Measurements from ENCODE around the gene PSMA7. TPM values are rescaled to one million over a fixed set of nuclear protein-coding genes. Genes with fewer than 3 reads are reported as not detected.

Gene PSMA7
- total RNA-seq, 1 experiment from 2014 or later: 362 TPM

GRCh38 chr20:62134735-62135231 is 8.4 kb downstream of the PSMA7 start:
- no peak for TF ChIP-seq CTCF (IDR thresholded peaks at IDR 0.05; ENCODE audit: unreplicated experiment)
- Mint-ChIP-seq H3K27ac (ENCODE audit: low read depth, unreplicated experiment) (no peak overlapping the region), H3K36me3 (ENCODE audit: insufficient read depth, unreplicated experiment) (peaks cover 96% of the 10 kb centered on the region), H3K9me3 (ENCODE audit: unreplicated experiment) (no peaks in the 10 kb centered on the region), H3K4me1 (ENCODE audit: insufficient read depth, unreplicated experiment) (peaks cover 9% of the 10 kb centered on the region), H3K27me3 (ENCODE audit: insufficient read depth, unreplicated experiment) (no peaks in the 10 kb centered on the region), H3K4me3 (ENCODE audit: unreplicated experiment) (no peak overlapping the region)
- no TSS peak for BruUV-seq (replicated peaks)
- ChIA-PET POLR2A (interaction anchor here (1.1 to 6.1 kb wide), 3 partner anchors 10 to 68 kb away, joined by 3 to 72 read pairs (median 9); partner anchors contain the start of gene LSM14B), CTCF (interaction anchor here (2.0 to 6.0 kb wide), 3 partner anchors 8 to 124 kb away, joined by 17 to 62 read pairs (median 25); no protein-coding TSS in a partner anchor)
- intact Hi-C loops (cut with micrococcal nuclease): no loop called here
- DNase-seq (ENCODE audit: unreplicated experiment): no peak

GRCh38 chr20:62133864-62134263 is 9.3 kb downstream of the PSMA7 start:
- no peaks in the 10 kb centered on the region for H3K9me3 Mint-ChIP-seq (ENCODE audit: unreplicated experiment)
- intact Hi-C loops (cut with micrococcal nuclease): no loop called here
- no peak for TF ChIP-seq CTCF (IDR thresholded peaks at IDR 0.05; ENCODE audit: unreplicated experiment)
- DNase-seq (ENCODE audit: unreplicated experiment): no peak
- H3K27me3 Mint-ChIP-seq (ENCODE audit: insufficient read depth, unreplicated experiment): no peaks in the 10 kb centered on the region
- peaks cover 96% of the 10 kb centered on the region for H3K36me3 Mint-ChIP-seq (ENCODE audit: insufficient read depth, unreplicated experiment)
- H3K4me3 Mint-ChIP-seq (ENCODE audit: unreplicated experiment): no peak overlapping the region
- ChIA-PET POLR2A (interaction anchor here (6.1 kb wide), 1 partner anchor 10 kb away, joined by 72 read pairs; the partner anchor contains the start of gene LSM14B), CTCF (interaction anchor here (0.7 to 6.0 kb wide), 5 partner anchors 10 to 1921 kb away, joined by 3 to 62 read pairs (median 4); no protein-coding TSS in a partner anchor)
- H3K4me1 Mint-ChIP-seq (ENCODE audit: insufficient read depth, unreplicated experiment): peaks cover 9% of the 10 kb centered on the region
- BruUV-seq (replicated peaks): no TSS peak
- H3K27ac Mint-ChIP-seq (ENCODE audit: low read depth, unreplicated experiment): no peak overlapping the region

GRCh38 chr20:62133051-62133845 is 9.9 kb downstream of the PSMA7 start:
- peaks cover 9% of the 10 kb centered on the region for H3K4me1 Mint-ChIP-seq (ENCODE audit: insufficient read depth, unreplicated experiment)
- no peak overlapping the region for H3K27ac Mint-ChIP-seq (ENCODE audit: low read depth, unreplicated experiment)
- POLR2A ChIA-PET: interaction anchor here (0.8 to 1.5 kb wide), 2 partner anchors 9 to 67 kb away, joined by 3 to 4 read pairs; no protein-coding TSS in a partner anchor
- DNase-seq (ENCODE audit: unreplicated experiment): no peak
- TF ChIP-seq CTCF (IDR thresholded peaks at IDR 0.05; ENCODE audit: unreplicated experiment): no peak
- peaks cover 96% of the 10 kb centered on the region for H3K36me3 Mint-ChIP-seq (ENCODE audit: insufficient read depth, unreplicated experiment)
- intact Hi-C loops (cut with micrococcal nuclease): no loop called here
- no peak overlapping the region for H3K4me3 Mint-ChIP-seq (ENCODE audit: unreplicated experiment)
- CTCF ChIA-PET: interaction anchor here (0.7 to 6.0 kb wide), 5 partner anchors 8 to 1920 kb away, joined by 3 to 62 read pairs (median 3); no protein-coding TSS in a partner anchor
- no peaks in the 10 kb centered on the region for H3K27me3 Mint-ChIP-seq (ENCODE audit: insufficient read depth, unreplicated experiment)
- no peaks in the 10 kb centered on the region for H3K9me3 Mint-ChIP-seq (ENCODE audit: unreplicated experiment)
- BruUV-seq (replicated peaks): no TSS peak

- H3K27me3 Mint-ChIP-seq (ENCODE audit: insufficient read depth, unreplicated experiment): no peaks in the 10 kb centered on the region
- POLR2A ChIA-PET: interaction anchor here (0.8 to 1.5 kb wide), 2 partner anchors 8 to 66 kb away, joined by 3 to 4 read pairs; no protein-coding TSS in a partner anchor
- CTCF ChIA-PET: interaction anchor here (0.7 to 4.5 kb wide), 2 partner anchors 8 to 9 kb away, joined by 3 to 25 read pairs; no protein-coding TSS in a partner anchor
- no peak for TF ChIP-seq CTCF (IDR thresholded peaks at IDR 0.05; ENCODE audit: unreplicated experiment)
- no peak overlapping the region for H3K27ac Mint-ChIP-seq (ENCODE audit: low read depth, unreplicated experiment)
- H3K9me3 Mint-ChIP-seq (ENCODE audit: unreplicated experiment): no peaks in the 10 kb centered on the region
- BruUV-seq (replicated peaks): no TSS peak
- peaks cover 9% of the 10 kb centered on the region for H3K4me1 Mint-ChIP-seq (ENCODE audit: insufficient read depth, unreplicated experiment)
- H3K36me3 Mint-ChIP-seq (ENCODE audit: insufficient read depth, unreplicated experiment): peaks cover 94% of the 10 kb centered on the region
- H3K4me3 Mint-ChIP-seq (ENCODE audit: unreplicated experiment): no peak overlapping the region
- intact Hi-C loops (cut with micrococcal nuclease): no loop called here
- no peak for DNase-seq (ENCODE audit: unreplicated experiment)
These were observed 10.8 kb downstream of the PSMA7 start for GRCh38 chr20:62132421-62132820.
